Neural cell (in vitro differentiated cells): ENCODE measurements around the gene CDC34. TPM values are rescaled to one million over a fixed set of nuclear protein-coding genes. Genes with fewer than 3 reads are reported as not detected.
"Not testable (repeated sequence)": the region's sequence is repeated elsewhere in the genome, so short reads cannot be mapped to it uniquely, and the experiment has no call there.

ENCODE experiments used
- H2AFZ ChIP-seq: fragments of 200-600, 300-800 bp; sonication (generic), shearing (Covaris generic); 2 replicates; pipeline ENCODE4 v1.6.0; 2014; ENCODE audit warnings: low read depth, mild to moderate bottlenecking, antibody characterized with exemption, low read length, moderate library complexity
- H3F3A ChIP-seq: fragments of 200-600 bp; shearing (Covaris generic); 2 replicates; pipeline ENCODE4 v1.6.1; 2016; ENCODE audit warnings: mild to moderate bottlenecking, moderate library complexity, mixed read lengths, antibody characterized with exemption, low read length; ENCODE audit not compliant: insufficient read depth, poor library complexity, severe bottlenecking
- H3K27ac ChIP-seq: fragments of 200-600, 300-800 bp; sonication (generic), shearing (Covaris generic); 2 replicates; pipeline ENCODE4 v1.5.1; 2014; ENCODE audit warnings: mild to moderate bottlenecking, low read length, moderate library complexity
- H3K27me3 ChIP-seq: fragments of 300-800, 200-600 bp; sonication (generic), shearing (Covaris generic); 2 replicates; pipeline ENCODE4 v1.6.0; 2014; ENCODE audit warnings: mild to moderate bottlenecking, low read depth, low read length, moderate library complexity; ENCODE audit not compliant: insufficient read depth
- H3K36me3 ChIP-seq: fragments of 300-800, 200-600 bp; sonication (generic), shearing (Covaris generic); 2 replicates; pipeline ENCODE4 v1.5.1; 2014; ENCODE audit warnings: mild to moderate bottlenecking, antibody characterized with exemption, low read length, moderate library complexity; ENCODE audit not compliant: insufficient read depth
- H3K4me2 ChIP-seq: fragments of 300-800, 200-600 bp; sonication (generic), shearing (Covaris generic); 2 replicates; pipeline ENCODE4 v1.6.0; 2014; ENCODE audit warnings: mild to moderate bottlenecking, low read length
- H3K4me3 ChIP-seq: fragments of 300-800, 200-600 bp; sonication (generic), shearing (Covaris generic); 2 replicates; pipeline ENCODE4 v1.5.1; 2014; ENCODE audit warnings: mild to moderate bottlenecking, low read length, moderate library complexity
- H3K79me2 ChIP-seq: fragments of 200-600 bp; shearing (Covaris generic); replicated peaks from 2 replicates; pipeline ENCODE4 v1.6.0; 2014; ENCODE audit warnings: mild to moderate bottlenecking, low read length, moderate library complexity; ENCODE audit not compliant: insufficient read depth
- H3K9ac ChIP-seq: fragments of 300-800, 200-600 bp; sonication (generic), shearing (Covaris generic); 2 replicates; pipeline ENCODE4 v1.6.1; 2016; ENCODE audit warnings: mild to moderate bottlenecking, low read length, mixed read lengths
- H3K9me2 ChIP-seq: fragments of 200-600 bp; shearing (Covaris generic); 2 replicates; pipeline ENCODE4 v1.6.1; 2016; ENCODE audit warnings: mild to moderate bottlenecking, low read length, mixed read lengths; ENCODE audit not compliant: insufficient read depth
- H3K9me3 ChIP-seq: fragments of 200-600, 300-800 bp; sonication (generic), shearing (Covaris generic); 2 replicates; pipeline ENCODE4 v1.6.1; 2016; ENCODE audit warnings: mild to moderate bottlenecking, mixed run types, low read length, moderate library complexity, mixed read lengths
- H4K20me1 ChIP-seq: fragments of 200-600 bp; shearing (Covaris generic); 2 replicates; pipeline ENCODE4 v1.6.1; 2016; ENCODE audit warnings: mild to moderate bottlenecking, mixed run types; ENCODE audit not compliant: insufficient read depth
- CTCF ChIP-seq: fragments of 450-650 bp; IDR thresholded peaks from 2 replicates; pipeline ENCODE4 v1.5.1; 2014; ENCODE audit warnings: antibody characterized with exemption, mild to moderate bottlenecking, moderate library complexity; ENCODE audit not compliant: poor library complexity, severe bottlenecking
- EZH2 ChIP-seq: fragments of 200-600, 300-800 bp; shearing (Covaris generic), sonication (generic); IDR thresholded peaks from 2 replicates; pipeline ENCODE4 v1.6.1; 2014; ENCODE audit warnings: antibody characterized with exemption, low read length, borderline replicate concordance, mild to moderate bottlenecking; ENCODE audit not compliant: insufficient read depth, poor library complexity, severe bottlenecking
- MXI1 ChIP-seq: fragments of 450-650 bp; conservative IDR thresholded peaks from 2 replicates; pipeline ENCODE4 v1.6.1; 2014; ENCODE audit warnings: antibody characterized with exemption, mild to moderate bottlenecking; ENCODE audit not compliant: poor library complexity, severe bottlenecking
- POLR2AphosphoS5 ChIP-seq: IDR thresholded peaks from 2 replicates; pipeline ENCODE4 v1.6.1; 2012
- RAD21 ChIP-seq: fragments of 450-650 bp; conservative IDR thresholded peaks from 2 replicates; pipeline ENCODE4 v1.6.1; 2014; ENCODE audit warnings: antibody characterized with exemption, mild to moderate bottlenecking, moderate library complexity
- REST ChIP-seq: IDR thresholded peaks from 2 replicates; pipeline ENCODE4 v1.6.1; 2012; ENCODE audit warnings: borderline replicate concordance
- SMC3 ChIP-seq: fragments of 450-650 bp; conservative IDR thresholded peaks from 2 replicates; pipeline ENCODE4 v1.6.1; 2014; ENCODE audit warnings: antibody characterized with exemption, mild to moderate bottlenecking, moderate library complexity; ENCODE audit not compliant: poor library complexity
- polyA plus RNA-seq: library from polyadenylated mRNA; depleted of rRNA; stranded (reverse); fragments of >200 nt; gene quantifications from 2 replicates; pipeline ENCODE4 v1.2.3, GENCODE V29; 2014

CDC34 gene
- polyA plus RNA-seq, 1 donor from 2014 or later = 155 TPM

GRCh38 chr19:584240-585001 is 52.9 kb downstream of the CDC34 start:
- Histone ChIP-seq H4K20me1 (no peaks in the 10 kb centered on the region), H3K36me3 (peaks cover 6% of the 10 kb centered on the region), H3K79me2 (no peaks in the 10 kb centered on the region), H3K9me2 (no peaks in the 10 kb centered on the region), H2AFZ (no peak overlapping the region), H3K4me3 (no peak overlapping the region), H3K4me2 (no peak overlapping the region), H3K27ac (no peak overlapping the region), H3K9me3 (no peaks in the 10 kb centered on the region), H3K9ac (no peak overlapping the region), H3F3A (no peaks in the 10 kb centered on the region), H3K27me3 (peaks cover 9% of the 10 kb centered on the region)
- TF ChIP-seq CTCF (peak; percentile 69), SMC3 (peak; percentile 38), EZH2 (no peak), POLR2AphosphoS5 (peak; percentile 16), RAD21 (peak; percentile 47)

DNA sequence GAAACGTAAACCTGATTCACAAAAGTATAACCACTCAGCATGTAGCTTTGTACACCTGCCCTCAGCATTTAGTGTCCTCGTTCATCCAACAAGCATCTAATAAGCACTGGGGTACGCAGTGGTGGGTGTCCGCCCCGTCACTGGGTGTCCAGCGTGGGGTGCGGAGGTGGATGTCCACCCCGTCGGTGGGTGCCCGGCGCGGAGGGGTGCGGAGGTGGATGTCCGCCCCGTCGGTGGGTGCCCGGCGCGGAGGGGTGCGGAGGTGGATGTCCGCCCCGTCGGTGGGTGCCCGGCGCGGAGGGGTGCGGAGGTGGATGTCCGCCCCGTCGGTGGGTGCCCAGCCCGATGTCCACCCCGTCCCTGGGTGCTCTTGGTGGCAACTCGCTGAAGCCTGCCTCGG is 53.6 kb downstream of the CDC34 start:
- H3F3A ChIP-seq, H3K27me3 ChIP-seq, H2AFZ ChIP-seq, H3K9me3 ChIP-seq, H3K4me3 ChIP-seq, H3K79me2 ChIP-seq, H3K9ac ChIP-seq, H3K36me3 ChIP-seq, H3K27ac ChIP-seq, H3K9me2 ChIP-seq, H3K4me2 ChIP-seq, H4K20me1 ChIP-seq: not testable (repeated sequence)

DNA sequence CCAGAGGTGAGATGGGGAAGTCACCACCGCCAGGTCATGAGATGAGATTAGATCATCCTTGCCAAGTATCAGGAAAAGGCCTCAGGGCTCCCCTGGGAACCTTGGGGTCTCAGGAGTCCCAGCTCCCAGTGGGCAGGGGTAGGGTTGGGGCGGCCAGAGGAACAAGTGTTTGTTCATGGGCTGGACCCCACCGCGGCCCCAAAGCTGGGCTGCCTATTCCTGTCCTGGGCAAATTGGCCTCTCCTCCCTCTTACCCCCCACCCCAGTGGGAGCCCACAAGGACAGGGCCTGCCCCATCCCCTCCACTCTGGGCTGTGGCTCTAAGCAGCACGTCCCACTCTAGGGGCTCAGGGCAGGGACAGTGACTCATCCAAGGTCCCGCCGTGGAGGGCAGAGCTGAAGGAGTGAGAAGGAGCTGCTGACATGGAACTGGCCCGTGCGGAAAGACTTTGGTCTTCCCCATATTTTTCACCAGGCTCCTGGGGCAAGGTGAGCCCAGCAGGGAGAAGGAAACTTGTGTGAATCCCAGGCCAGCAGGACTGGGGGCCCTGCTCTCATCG is 54.1 kb downstream of the CDC34 start:
- TF ChIP-seq REST (no peak), SMC3 (no peak), MXI1 (no peak)
- H3K36me3 ChIP-seq = peaks cover 6% of the 10 kb centered on the region
- no peak overlapping the region for H3K27ac ChIP-seq
- no peak overlapping the region for H2AFZ ChIP-seq
- peaks cover 10% of the 10 kb centered on the region for H3K27me3 ChIP-seq
- no peaks in the 10 kb centered on the region for H3K9me3 ChIP-seq
- no peaks in the 10 kb centered on the region for H3F3A ChIP-seq
- H3K9ac ChIP-seq = no peak overlapping the region
- no peak overlapping the region for H3K4me2 ChIP-seq
- H3K79me2 ChIP-seq = no peaks in the 10 kb centered on the region
- no peaks in the 10 kb centered on the region for H3K9me2 ChIP-seq
- H3K4me3 ChIP-seq = no peak overlapping the region
- no peaks in the 10 kb centered on the region for H4K20me1 ChIP-seq
